GM21825 (cell line): Measurements from ENCODE around the gene TSN.
A peak's percentile ranks its signal among the peaks of the same experiment; 100 is the strongest.
"Not testable (repeated sequence)": the region's sequence is repeated elsewhere in the genome, so short reads cannot be mapped to it uniquely, and the experiment has no call there.

Experiments used
- ATAC-seq: cut with Tn5 transposase; IDR thresholded peaks from one replicate; pipeline ENCODE4 v1.9.1; 2021; ENCODE audit warnings: mild to moderate bottlenecking, moderate library complexity; ENCODE audit not compliant: unreplicated experiment

TSN gene

GRCh38 chr2:121796239-121796638, 40.8 kb downstream of the TSN start:
- peak; percentile 55 for ATAC-seq

- no peak for ATAC-seq
Observed at GRCh38 chr2:121798617-121799016, 43.2 kb downstream of the TSN start.

- ATAC-seq, result no peak
Observed at GRCh38 chr2:121801916-121802315, 46.5 kb downstream of the TSN start.

- ATAC-seq, result no peak
Observed at GRCh38 chr2:121803503-121803902, 48.1 kb downstream of the TSN start.

- ATAC-seq, result peak; percentile 86
Observed at GRCh38 chr2:121804340-121804739, 48.9 kb downstream of the TSN start.

GRCh38 chr2:121804997-121805765, 49.7 kb downstream of the TSN start:
- no peak for ATAC-seq

GRCh38 chr2:121805766-121806143, 50.3 kb downstream of the TSN start:
- ATAC-seq, result no peak

- ATAC-seq, result not testable (repeated sequence)
Observed at GRCh38 chr2:121807771-121808170, 52.3 kb downstream of the TSN start.

- no peak for ATAC-seq
Observed at GRCh38 chr2:121809607-121810006, 54.2 kb downstream of the TSN start.

- ATAC-seq, result peak; percentile 79
Observed at GRCh38 chr2:121810959-121811853, 55.8 kb downstream of the TSN start.

- ATAC-seq, result not testable (repeated sequence)
Observed at GRCh38 chr2:121813083-121813482, 57.6 kb downstream of the TSN start.

GRCh38 chr2:121815216-121815615, 59.8 kb downstream of the TSN start:
- ATAC-seq, result no peak

GRCh38 chr2:121816797-121817196, 61.3 kb downstream of the TSN start:
- ATAC-seq, result no peak

- ATAC-seq, result not testable (repeated sequence)
Observed at GRCh38 chr2:121817304-121817703, 61.9 kb downstream of the TSN start.
